ENCODE results near the gene HNRNPU. TPM values are rescaled to one million over a fixed set of nuclear protein-coding genes. Genes with fewer than 3 reads are reported as not detected.

Gene HNRNPU
- total and polyA plus RNA-seq, 2 experiments from 2014 or later = 422 to 687 TPM

- Histone ChIP-seq H4K20me1 (replicated peaks; ENCODE audit: insufficient read depth) (no peaks in the 10 kb centered on the region), H3K27me3 (ENCODE audit: insufficient read depth) (no peaks in the 10 kb centered on the region), H2AFZ (peak overlapping the region; percentile 90), H3K9me2 (ENCODE audit: insufficient read depth) (no peaks in the 10 kb centered on the region), H3K79me2 (replicated peaks; ENCODE audit: insufficient read depth) (no peaks in the 10 kb centered on the region), H3K4me2 (no peak overlapping the region), H3K27ac (ENCODE audit: low read depth) (no peak overlapping the region), H3K4me1 (ENCODE audit: insufficient read depth) (peaks cover 3% of the 10 kb centered on the region; the same call in 1 of the 2 replicates), H3K36me3 (ENCODE audit: insufficient read depth) (no peaks in the 10 kb centered on the region), H3F3A (replicated peaks; ENCODE audit: low read depth) (0 out of 2 replicates have a peak, but pooled peaks cover 8% of the 10 kb centered on the region), H3K4me3 (no peak overlapping the region)
- TF ChIP-seq CREB1 (CRISPR knock-in tag; IDR thresholded peaks at IDR 0.05; ENCODE audit: low read depth) (no peak), STAT1 (IDR thresholded peaks at IDR 0.05; ENCODE audit: unreplicated experiment) (no peak), EZH2 (IDR thresholded peaks at IDR 0.05; ENCODE audit: low read depth, unreplicated experiment) (no peak), JUNB (IDR thresholded peaks at IDR 0.05; ENCODE audit: unreplicated experiment) (no peak), ZNF331 (CRISPR knock-in tag; IDR thresholded peaks at IDR 0.05; ENCODE audit: low read depth) (no peak), ZNF114 (CRISPR knock-in tag; IDR thresholded peaks at IDR 0.05) (no peak), POLR2AphosphoS5 (IDR thresholded peaks at IDR 0.05; ENCODE audit: low read depth) (no peak), NANOG (IDR thresholded peaks at IDR 0.05; ENCODE audit: borderline replicate concordance) (no peak), EZH2phosphoT487 (IDR thresholded peaks at IDR 0.05; ENCODE audit: unreplicated experiment) (no peak)
- TF ChIP-seq, protein P1, sequence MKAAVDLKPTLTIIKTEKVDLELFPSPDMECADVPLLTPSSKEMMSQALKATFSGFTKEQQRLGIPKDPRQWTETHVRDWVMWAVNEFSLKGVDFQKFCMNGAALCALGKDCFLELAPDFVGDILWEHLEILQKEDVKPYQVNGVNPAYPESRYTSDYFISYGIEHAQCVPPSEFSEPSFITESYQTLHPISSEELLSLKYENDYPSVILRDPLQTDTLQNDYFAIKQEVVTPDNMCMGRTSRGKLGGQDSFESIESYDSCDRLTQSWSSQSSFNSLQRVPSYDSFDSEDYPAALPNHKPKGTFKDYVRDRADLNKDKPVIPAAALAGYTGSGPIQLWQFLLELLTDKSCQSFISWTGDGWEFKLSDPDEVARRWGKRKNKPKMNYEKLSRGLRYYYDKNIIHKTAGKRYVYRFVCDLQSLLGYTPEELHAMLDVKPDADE (IDR thresholded peaks at IDR 0.05) = no peak
- TF ChIP-seq, protein P2, sequence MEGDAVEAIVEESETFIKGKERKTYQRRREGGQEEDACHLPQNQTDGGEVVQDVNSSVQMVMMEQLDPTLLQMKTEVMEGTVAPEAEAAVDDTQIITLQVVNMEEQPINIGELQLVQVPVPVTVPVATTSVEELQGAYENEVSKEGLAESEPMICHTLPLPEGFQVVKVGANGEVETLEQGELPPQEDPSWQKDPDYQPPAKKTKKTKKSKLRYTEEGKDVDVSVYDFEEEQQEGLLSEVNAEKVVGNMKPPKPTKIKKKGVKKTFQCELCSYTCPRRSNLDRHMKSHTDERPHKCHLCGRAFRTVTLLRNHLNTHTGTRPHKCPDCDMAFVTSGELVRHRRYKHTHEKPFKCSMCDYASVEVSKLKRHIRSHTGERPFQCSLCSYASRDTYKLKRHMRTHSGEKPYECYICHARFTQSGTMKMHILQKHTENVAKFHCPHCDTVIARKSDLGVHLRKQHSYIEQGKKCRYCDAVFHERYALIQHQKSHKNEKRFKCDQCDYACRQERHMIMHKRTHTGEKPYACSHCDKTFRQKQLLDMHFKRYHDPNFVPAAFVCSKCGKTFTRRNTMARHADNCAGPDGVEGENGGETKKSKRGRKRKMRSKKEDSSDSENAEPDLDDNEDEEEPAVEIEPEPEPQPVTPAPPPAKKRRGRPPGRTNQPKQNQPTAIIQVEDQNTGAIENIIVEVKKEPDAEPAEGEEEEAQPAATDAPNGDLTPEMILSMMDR (conservative IDR thresholded peaks at IDR 0.05; ENCODE audit: low read depth in 2 of 2) = no peak
- TF ChIP-seq, protein P3, sequence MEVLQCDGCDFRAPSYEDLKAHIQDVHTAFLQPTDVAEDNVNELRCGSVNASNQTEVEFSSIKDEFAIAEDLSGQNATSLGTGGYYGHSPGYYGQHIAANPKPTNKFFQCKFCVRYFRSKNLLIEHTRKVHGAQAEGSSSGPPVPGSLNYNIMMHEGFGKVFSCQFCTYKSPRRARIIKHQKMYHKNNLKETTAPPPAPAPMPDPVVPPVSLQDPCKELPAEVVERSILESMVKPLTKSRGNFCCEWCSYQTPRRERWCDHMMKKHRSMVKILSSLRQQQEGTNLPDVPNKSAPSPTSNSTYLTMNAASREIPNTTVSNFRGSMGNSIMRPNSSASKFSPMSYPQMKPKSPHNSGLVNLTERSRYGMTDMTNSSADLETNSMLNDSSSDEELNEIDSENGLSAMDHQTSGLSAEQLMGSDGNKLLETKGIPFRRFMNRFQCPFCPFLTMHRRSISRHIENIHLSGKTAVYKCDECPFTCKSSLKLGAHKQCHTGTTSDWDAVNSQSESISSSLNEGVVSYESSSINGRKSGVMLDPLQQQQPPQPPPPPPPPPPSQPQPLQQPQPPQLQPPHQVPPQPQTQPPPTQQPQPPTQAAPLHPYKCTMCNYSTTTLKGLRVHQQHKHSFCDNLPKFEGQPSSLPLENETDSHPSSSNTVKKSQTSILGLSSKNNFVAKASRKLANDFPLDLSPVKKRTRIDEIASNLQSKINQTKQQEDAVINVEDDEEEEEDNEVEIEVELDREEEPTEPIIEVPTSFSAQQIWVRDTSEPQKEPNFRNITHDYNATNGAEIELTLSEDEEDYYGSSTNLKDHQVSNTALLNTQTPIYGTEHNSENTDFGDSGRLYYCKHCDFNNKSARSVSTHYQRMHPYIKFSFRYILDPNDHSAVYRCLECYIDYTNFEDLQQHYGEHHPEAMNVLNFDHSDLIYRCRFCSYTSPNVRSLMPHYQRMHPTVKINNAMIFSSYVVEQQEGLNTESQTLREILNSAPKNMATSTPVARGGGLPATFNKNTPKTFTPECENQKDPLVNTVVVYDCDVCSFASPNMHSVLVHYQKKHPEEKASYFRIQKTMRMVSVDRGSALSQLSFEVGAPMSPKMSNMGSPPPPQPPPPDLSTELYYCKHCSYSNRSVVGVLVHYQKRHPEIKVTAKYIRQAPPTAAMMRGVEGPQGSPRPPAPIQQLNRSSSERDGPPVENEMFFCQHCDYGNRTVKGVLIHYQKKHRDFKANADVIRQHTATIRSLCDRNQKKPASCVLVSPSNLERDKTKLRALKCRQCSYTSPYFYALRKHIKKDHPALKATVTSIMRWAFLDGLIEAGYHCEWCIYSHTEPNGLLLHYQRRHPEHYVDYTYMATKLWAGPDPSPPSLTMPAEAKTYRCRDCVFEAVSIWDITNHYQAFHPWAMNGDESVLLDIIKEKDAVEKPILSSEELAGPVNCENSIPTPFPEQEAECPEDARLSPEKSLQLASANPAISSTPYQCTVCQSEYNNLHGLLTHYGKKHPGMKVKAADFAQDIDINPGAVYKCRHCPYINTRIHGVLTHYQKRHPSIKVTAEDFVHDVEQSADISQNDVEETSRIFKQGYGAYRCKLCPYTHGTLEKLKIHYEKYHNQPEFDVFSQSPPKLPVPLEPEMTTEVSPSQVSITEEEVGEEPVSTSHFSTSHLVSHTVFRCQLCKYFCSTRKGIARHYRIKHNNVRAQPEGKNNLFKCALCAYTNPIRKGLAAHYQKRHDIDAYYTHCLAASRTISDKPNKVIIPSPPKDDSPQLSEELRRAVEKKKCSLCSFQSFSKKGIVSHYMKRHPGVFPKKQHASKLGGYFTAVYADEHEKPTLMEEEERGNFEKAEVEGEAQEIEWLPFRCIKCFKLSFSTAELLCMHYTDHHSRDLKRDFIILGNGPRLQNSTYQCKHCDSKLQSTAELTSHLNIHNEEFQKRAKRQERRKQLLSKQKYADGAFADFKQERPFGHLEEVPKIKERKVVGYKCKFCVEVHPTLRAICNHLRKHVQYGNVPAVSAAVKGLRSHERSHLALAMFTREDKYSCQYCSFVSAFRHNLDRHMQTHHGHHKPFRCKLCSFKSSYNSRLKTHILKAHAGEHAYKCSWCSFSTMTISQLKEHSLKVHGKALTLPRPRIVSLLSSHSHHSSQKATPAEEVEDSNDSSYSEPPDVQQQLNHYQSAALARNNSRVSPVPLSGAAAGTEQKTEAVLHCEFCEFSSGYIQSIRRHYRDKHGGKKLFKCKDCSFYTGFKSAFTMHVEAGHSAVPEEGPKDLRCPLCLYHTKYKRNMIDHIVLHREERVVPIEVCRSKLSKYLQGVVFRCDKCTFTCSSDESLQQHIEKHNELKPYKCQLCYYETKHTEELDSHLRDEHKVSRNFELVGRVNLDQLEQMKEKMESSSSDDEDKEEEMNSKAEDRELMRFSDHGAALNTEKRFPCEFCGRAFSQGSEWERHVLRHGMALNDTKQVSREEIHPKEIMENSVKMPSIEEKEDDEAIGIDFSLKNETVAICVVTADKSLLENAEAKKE (CRISPR knock-in tag; IDR thresholded peaks at IDR 0.05) = no peak
- TF ChIP-seq, protein P4, sequence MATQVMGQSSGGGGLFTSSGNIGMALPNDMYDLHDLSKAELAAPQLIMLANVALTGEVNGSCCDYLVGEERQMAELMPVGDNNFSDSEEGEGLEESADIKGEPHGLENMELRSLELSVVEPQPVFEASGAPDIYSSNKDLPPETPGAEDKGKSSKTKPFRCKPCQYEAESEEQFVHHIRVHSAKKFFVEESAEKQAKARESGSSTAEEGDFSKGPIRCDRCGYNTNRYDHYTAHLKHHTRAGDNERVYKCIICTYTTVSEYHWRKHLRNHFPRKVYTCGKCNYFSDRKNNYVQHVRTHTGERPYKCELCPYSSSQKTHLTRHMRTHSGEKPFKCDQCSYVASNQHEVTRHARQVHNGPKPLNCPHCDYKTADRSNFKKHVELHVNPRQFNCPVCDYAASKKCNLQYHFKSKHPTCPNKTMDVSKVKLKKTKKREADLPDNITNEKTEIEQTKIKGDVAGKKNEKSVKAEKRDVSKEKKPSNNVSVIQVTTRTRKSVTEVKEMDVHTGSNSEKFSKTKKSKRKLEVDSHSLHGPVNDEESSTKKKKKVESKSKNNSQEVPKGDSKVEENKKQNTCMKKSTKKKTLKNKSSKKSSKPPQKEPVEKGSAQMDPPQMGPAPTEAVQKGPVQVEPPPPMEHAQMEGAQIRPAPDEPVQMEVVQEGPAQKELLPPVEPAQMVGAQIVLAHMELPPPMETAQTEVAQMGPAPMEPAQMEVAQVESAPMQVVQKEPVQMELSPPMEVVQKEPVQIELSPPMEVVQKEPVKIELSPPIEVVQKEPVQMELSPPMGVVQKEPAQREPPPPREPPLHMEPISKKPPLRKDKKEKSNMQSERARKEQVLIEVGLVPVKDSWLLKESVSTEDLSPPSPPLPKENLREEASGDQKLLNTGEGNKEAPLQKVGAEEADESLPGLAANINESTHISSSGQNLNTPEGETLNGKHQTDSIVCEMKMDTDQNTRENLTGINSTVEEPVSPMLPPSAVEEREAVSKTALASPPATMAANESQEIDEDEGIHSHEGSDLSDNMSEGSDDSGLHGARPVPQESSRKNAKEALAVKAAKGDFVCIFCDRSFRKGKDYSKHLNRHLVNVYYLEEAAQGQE (IDR thresholded peaks at IDR 0.05; ENCODE audit: unreplicated experiment) = no peak
- Mint-ChIP-seq H3K27me3 (ENCODE audit: insufficient read depth, low read depth, poor library complexity) (peaks cover 6% of the 10 kb centered on the region), H3K36me3 (ENCODE audit: low read depth) (no peaks in the 10 kb centered on the region), H3K9me3 (peaks cover 3% of the 10 kb centered on the region; the same call in 1 of the 3 replicates), H3K4me3 (no peak overlapping the region), H3K4me1 (peaks cover 16% of the 10 kb centered on the region), H3K27ac (no peak overlapping the region)
- ATAC-seq (no peak), DNase-seq (ENCODE audit: low spot score) (no peak)
Measured at GRCh38 chr1:244802556-244803239, 61.6 kb downstream of the HNRNPU start.

Measured in GM23338 (cell line).